HEK293 (cell line): ENCODE measurements around the gene PRPF18.

Experiments
- CTCF ChIA-PET: fragments of 350-600 bp; formaldehyde crosslinking; extraction: SDS; loops from one replicate; lab custom pipeline; 2021; ENCODE audit warnings: antibody characterized with exemption; lab: Yijun Ruan, JAX
- POLR2A ChIA-PET: fragments of 300-600 bp; formaldehyde crosslinking; extraction: SDS; loops from one replicate; lab custom pipeline; 2020; ENCODE audit warnings: antibody characterized with exemption, inconsistent platforms; lab: Yijun Ruan, JAX
- H3K27ac ChIP-seq: fragments of 200-500 bp; sonication (Bioruptor generic); 2 replicates; pipeline ENCODE4 v1.5.1; 2014; ENCODE audit warnings: low read depth, low read length, control low read depth, inconsistent platforms; ENCODE audit errors: extremely low read depth
- H3K36me3 ChIP-seq, 2 experiments: fragments of 200-500 bp in 1 of 2; sonication (Bioruptor generic) in 1 of 2; 1 replicate in 1 of 2; 2 replicates in 1 of 2; pipeline ENCODE4 v1.5.1; 2014 to 2017; ENCODE audit warnings: inconsistent platforms in 2 of 2, low read length in 2 of 2; ENCODE audit not compliant: control insufficient read depth in 2 of 2, insufficient read depth in 1 of 2
- H3K4me1 ChIP-seq: fragments of 200-500 bp; sonication (Bioruptor generic); 2 replicates; pipeline ENCODE4 v1.5.1; 2014; ENCODE audit warnings: mild to moderate bottlenecking, low read length, inconsistent platforms; ENCODE audit not compliant: control insufficient read depth, insufficient read depth
- H3K4me3 ChIP-seq: 2 replicates; pipeline ENCODE4 v1.5.1; 2011; ENCODE audit warnings: low read depth, mild to moderate bottlenecking, control low read depth, low read length, moderate library complexity
- H3K9me3 ChIP-seq: fragments of 200-500 bp; sonication (Bioruptor generic); 2 replicates; pipeline ENCODE4 v1.5.1; 2014; ENCODE audit warnings: low read depth, low read length, inconsistent platforms; ENCODE audit not compliant: control insufficient read depth, insufficient read depth
- AEBP2 ChIP-seq: fragments of 450-650 bp; formaldehyde crosslinking; IDR thresholded peaks from 2 replicates; pipeline ENCODE4 v1.5.1; 2016; ENCODE audit warnings: missing biosample characterization, missing genetic modification characterization, borderline replicate concordance
- EGR2 ChIP-seq: fragments of 450-650 bp; formaldehyde crosslinking; IDR thresholded peaks from 2 replicates; pipeline ENCODE4 v1.5.1; 2016; ENCODE audit warnings: low read depth, missing biosample characterization, missing genetic modification characterization
- GLIS2 ChIP-seq: fragments of 450-650 bp; formaldehyde crosslinking; IDR thresholded peaks from 2 replicates; pipeline ENCODE4 v1.5.1; 2016; ENCODE audit warnings: missing biosample characterization, missing genetic modification characterization
- MEIS1 ChIP-seq: sonication (generic); formaldehyde crosslinking; IDR thresholded peaks from 2 replicates; pipeline ENCODE4 v1.8.1; 2022; ENCODE audit warnings: missing genetic modification reagents, mild to moderate bottlenecking, borderline replicate concordance
- OSR2 ChIP-seq: fragments of 450-650 bp; formaldehyde crosslinking; IDR thresholded peaks from 2 replicates; pipeline ENCODE4 v1.5.1; 2016; ENCODE audit warnings: missing biosample characterization, missing genetic modification characterization
- SP3 ChIP-seq: fragments of 450-650 bp; formaldehyde crosslinking; IDR thresholded peaks from 2 replicates; pipeline ENCODE4 v1.5.1; 2016; ENCODE audit warnings: missing biosample characterization, missing genetic modification characterization
- SP7 ChIP-seq: fragments of 450-650 bp; formaldehyde crosslinking; IDR thresholded peaks from 2 replicates; pipeline ENCODE4 v1.5.1; 2016; ENCODE audit warnings: missing biosample characterization, missing genetic modification characterization
- ZBTB20 ChIP-seq: fragments of 450-650 bp; formaldehyde crosslinking; IDR thresholded peaks from 2 replicates; pipeline ENCODE4 v1.5.1; 2016; ENCODE audit warnings: missing biosample characterization, missing genetic modification characterization
- ZBTB48 ChIP-seq: fragments of 450-650 bp; formaldehyde crosslinking; IDR thresholded peaks from 2 replicates; pipeline ENCODE4 v1.5.1; 2016; ENCODE audit warnings: missing biosample characterization, missing genetic modification characterization
- ZIC2 ChIP-seq: fragments of 450-650 bp; formaldehyde crosslinking; IDR thresholded peaks from 2 replicates; pipeline ENCODE4 v1.5.1; 2016; ENCODE audit warnings: missing biosample characterization, missing genetic modification characterization
- ZNF138 ChIP-seq: fragments of 450-650 bp; formaldehyde crosslinking; IDR thresholded peaks from 2 replicates; pipeline ENCODE4 v1.5.1; 2016; ENCODE audit warnings: missing biosample characterization, missing genetic modification characterization, borderline replicate concordance
- ZNF146 ChIP-seq: fragments of 450-650 bp; formaldehyde crosslinking; IDR thresholded peaks from 2 replicates; pipeline ENCODE4 v1.5.1; 2016; ENCODE audit warnings: missing biosample characterization, missing genetic modification characterization
- ZNF214 ChIP-seq: fragments of 450-650 bp; formaldehyde crosslinking; IDR thresholded peaks from 2 replicates; pipeline ENCODE4 v1.5.1; 2017; ENCODE audit warnings: missing biosample characterization, mild to moderate bottlenecking, missing genetic modification characterization, borderline replicate concordance
- ZNF221 ChIP-seq: fragments of 450-650 bp; formaldehyde crosslinking; IDR thresholded peaks from 2 replicates; pipeline ENCODE4 v1.5.1; 2017; ENCODE audit warnings: missing biosample characterization, missing genetic modification characterization, borderline replicate concordance
- ZNF223 ChIP-seq: fragments of 450-650 bp; formaldehyde crosslinking; IDR thresholded peaks from 2 replicates; pipeline ENCODE4 v1.5.1; 2016; ENCODE audit warnings: missing biosample characterization, missing genetic modification characterization
- ZNF350 ChIP-seq: fragments of 450-650 bp; formaldehyde crosslinking; IDR thresholded peaks from 2 replicates; pipeline ENCODE4 v1.5.0; 2017; ENCODE audit warnings: missing biosample characterization, mild to moderate bottlenecking, missing genetic modification characterization
- ZNF510 ChIP-seq: fragments of 450-650 bp; formaldehyde crosslinking; IDR thresholded peaks from 2 replicates; pipeline ENCODE4 v1.5.1; 2018; ENCODE audit warnings: mild to moderate bottlenecking, missing genetic modification characterization, missing biosample characterization; ENCODE audit not compliant: insufficient replicate concordance
- ZNF518A ChIP-seq: fragments of 450-650 bp; formaldehyde crosslinking; conservative IDR thresholded peaks from 2 replicates; pipeline ENCODE4 v1.5.1; 2016; ENCODE audit warnings: low read depth, missing biosample characterization, missing genetic modification characterization
- ZNF585B ChIP-seq: fragments of 450-650 bp; formaldehyde crosslinking; IDR thresholded peaks from 2 replicates; pipeline ENCODE4 v1.5.1; 2016; ENCODE audit warnings: missing biosample characterization, missing genetic modification characterization
- ZNF600 ChIP-seq: fragments of 450-650 bp; formaldehyde crosslinking; IDR thresholded peaks from 2 replicates; pipeline ENCODE4 v1.5.1; 2016; ENCODE audit warnings: missing biosample characterization, missing genetic modification characterization
- ZNF701 ChIP-seq: fragments of 450-650 bp; formaldehyde crosslinking; IDR thresholded peaks from 2 replicates; pipeline ENCODE4 v1.5.1; 2016; ENCODE audit warnings: missing biosample characterization, missing genetic modification characterization
- ZNF791 ChIP-seq: fragments of 450-650 bp; formaldehyde crosslinking; IDR thresholded peaks from 2 replicates; pipeline ENCODE4 v1.5.1; 2016; ENCODE audit warnings: missing biosample characterization, missing genetic modification characterization

The PRPF18 gene

GRCh38 chr10:13660551-13660920 is 73.8 kb downstream of the PRPF18 start (continued):
- no peak for TF ChIP-seq MEIS1 (CRISPR knock-in tag)
- TF ChIP-seq ZNF221 (tag by site-specific recombination) = no peak
- no peak for TF ChIP-seq GLIS2 (tag by site-specific recombination)
- TF ChIP-seq AEBP2 = no peak

- Histone ChIP-seq H3K4me3 (no peak overlapping the region), H3K9me3 (no peaks in the 10 kb centered on the region), H3K27ac (no peak overlapping the region), H3K4me1 (no peaks in the 10 kb centered on the region), H3K36me3 (peaks cover 3 to 44% of the 10 kb centered on the region in 2 experiments; a peak in 2 of 3 replicates)
- ChIA-PET POLR2A (no interaction called here), CTCF (interaction anchor here (0.6 to 2.7 kb wide), 4 partner anchors 75 to 634 kb away, joined by 3 to 28 read pairs (median 4); no protein-coding TSS in a partner anchor)
- TF ChIP-seq ZNF510 = no peak
These were observed 74.5 kb downstream of the PRPF18 start for GRCh38 chr10:13661256-13661655.

GRCh38 chr10:13665516-13666262 is 78.9 kb downstream of the PRPF18 start:
- CTCF ChIA-PET = interaction anchor here (0.6 kb wide), 1 partner anchor 1135 kb away, joined by 3 read pairs; no protein-coding TSS in a partner anchor
- Histone ChIP-seq H3K36me3 (peaks cover 3 to 53% of the 10 kb centered on the region in 2 experiments; a peak in 2 of 3 replicates), H3K4me1 (no peaks in the 10 kb centered on the region), H3K4me3 (no peak overlapping the region), H3K9me3 (no peaks in the 10 kb centered on the region)
- no peak for TF ChIP-seq ZNF223
- no peak for TF ChIP-seq ZNF791 (tag by site-specific recombination)
- no peak for TF ChIP-seq ZNF146 (tag by site-specific recombination)
- TF ChIP-seq ZNF518A = no peak
- no peak for TF ChIP-seq SP3 (tag by site-specific recombination)
- TF ChIP-seq ZNF214 (tag by site-specific recombination) = no peak
- no peak for TF ChIP-seq ZBTB48 (tag by site-specific recombination)
- no peak for TF ChIP-seq EGR2 (tag by site-specific recombination)
- no peak for TF ChIP-seq ZIC2
- no peak for TF ChIP-seq SP7 (tag by site-specific recombination)
- no peak for TF ChIP-seq ZBTB20 (tag by site-specific recombination)
- TF ChIP-seq ZNF701 (tag by site-specific recombination) = no peak
- no peak for TF ChIP-seq ZNF600 (tag by site-specific recombination)
- TF ChIP-seq ZNF221 (tag by site-specific recombination) = no peak
- TF ChIP-seq ZNF585B (tag by site-specific recombination) = no peak
- TF ChIP-seq OSR2 (tag by site-specific recombination) = no peak
- TF ChIP-seq ZNF350 = no peak
- no peak for TF ChIP-seq ZNF138 (tag by site-specific recombination)
- TF ChIP-seq, all 188 proteins: peak for 0
- POLR2A ChIA-PET = no interaction called here
- H3K27ac ChIP-seq = no peak overlapping the region
